ENCODE results near the gene KCNE4.

KCNE4 gene

DNA sequence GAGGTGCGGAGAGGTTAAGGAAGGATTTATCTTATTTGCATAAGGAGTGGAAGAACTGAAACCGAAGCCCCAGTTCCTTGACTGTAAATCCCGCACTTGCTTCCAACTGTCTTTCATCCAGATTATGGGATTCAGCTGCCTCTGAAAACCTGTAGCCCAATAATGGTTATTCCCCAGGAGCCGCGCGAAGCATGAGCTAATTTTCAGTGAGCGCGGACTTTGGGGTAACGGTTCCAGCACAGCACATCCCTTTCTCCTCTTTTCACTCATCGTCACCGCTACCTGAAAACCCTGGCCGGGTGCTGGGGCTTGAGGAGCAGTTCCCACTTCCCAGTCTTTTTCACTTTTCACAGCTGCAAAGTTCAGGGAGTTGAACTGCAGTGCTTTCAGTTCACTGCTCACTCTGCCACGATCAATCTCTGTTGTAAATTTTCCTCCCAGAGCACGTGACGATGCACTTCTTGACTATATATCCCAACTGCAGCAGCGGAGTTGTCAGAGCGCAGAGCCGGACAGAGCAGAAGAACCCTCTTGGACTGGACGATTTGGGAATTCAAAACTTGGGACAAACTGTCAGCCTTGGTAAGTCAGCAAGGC is at the start of gene KCNE4:
Gene KCNE4, plus strand, starts transcription at position 498 of the 597 bp plus-strand sequence. CDS start 641 bp downstream, outside the sequence.
- TF ChIP-seq, protein P1, sequence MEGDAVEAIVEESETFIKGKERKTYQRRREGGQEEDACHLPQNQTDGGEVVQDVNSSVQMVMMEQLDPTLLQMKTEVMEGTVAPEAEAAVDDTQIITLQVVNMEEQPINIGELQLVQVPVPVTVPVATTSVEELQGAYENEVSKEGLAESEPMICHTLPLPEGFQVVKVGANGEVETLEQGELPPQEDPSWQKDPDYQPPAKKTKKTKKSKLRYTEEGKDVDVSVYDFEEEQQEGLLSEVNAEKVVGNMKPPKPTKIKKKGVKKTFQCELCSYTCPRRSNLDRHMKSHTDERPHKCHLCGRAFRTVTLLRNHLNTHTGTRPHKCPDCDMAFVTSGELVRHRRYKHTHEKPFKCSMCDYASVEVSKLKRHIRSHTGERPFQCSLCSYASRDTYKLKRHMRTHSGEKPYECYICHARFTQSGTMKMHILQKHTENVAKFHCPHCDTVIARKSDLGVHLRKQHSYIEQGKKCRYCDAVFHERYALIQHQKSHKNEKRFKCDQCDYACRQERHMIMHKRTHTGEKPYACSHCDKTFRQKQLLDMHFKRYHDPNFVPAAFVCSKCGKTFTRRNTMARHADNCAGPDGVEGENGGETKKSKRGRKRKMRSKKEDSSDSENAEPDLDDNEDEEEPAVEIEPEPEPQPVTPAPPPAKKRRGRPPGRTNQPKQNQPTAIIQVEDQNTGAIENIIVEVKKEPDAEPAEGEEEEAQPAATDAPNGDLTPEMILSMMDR (IDR thresholded peaks at IDR 0.05; ENCODE audit: low read length, missing control alignments), result no peak
- DNase-seq (ENCODE audit: low read depth), result peak; percentile 72
- peak within 1 kb of the TSS; percentile 56 for H3K4me3 ChIP-seq (replicated peaks; ENCODE audit: low read depth, low read length)

GRCh38 chr2:223003191-223003590 is 48.8 kb upstream of the KCNE4 start:
- TF ChIP-seq, protein P1 (IDR thresholded peaks at IDR 0.05; ENCODE audit: low read length, missing control alignments), result no peak
- H3K4me3 ChIP-seq (replicated peaks; ENCODE audit: low read depth, low read length), result no peak overlapping the region
- DNase-seq (ENCODE audit: low read depth), result no peak

DNA sequence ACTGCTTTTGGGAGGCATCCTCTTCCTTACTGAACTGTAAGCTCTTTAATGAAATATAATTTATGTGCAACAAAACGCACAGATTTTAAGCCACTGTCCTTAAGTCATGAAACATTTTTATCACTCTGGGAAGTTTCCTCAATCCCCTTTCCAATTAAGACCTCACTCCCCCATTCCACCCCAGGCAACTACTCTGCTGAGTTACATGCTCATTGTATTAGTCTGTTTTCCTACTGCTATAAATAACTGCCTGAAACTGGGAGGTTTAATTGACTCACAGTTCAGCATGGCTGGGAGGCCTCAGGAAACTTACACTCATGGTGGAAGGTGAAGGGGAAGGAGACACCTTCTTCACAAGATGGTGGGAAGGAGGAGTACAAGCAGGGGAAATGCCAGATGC is 46.5 kb upstream of the KCNE4 start:
- TF ChIP-seq, protein P1 (IDR thresholded peaks at IDR 0.05; ENCODE audit: low read length, missing control alignments), result no peak
- DNase-seq (ENCODE audit: low read depth), result no peak
- no peak overlapping the region for H3K4me3 ChIP-seq (replicated peaks; ENCODE audit: low read depth, low read length)

DNA sequence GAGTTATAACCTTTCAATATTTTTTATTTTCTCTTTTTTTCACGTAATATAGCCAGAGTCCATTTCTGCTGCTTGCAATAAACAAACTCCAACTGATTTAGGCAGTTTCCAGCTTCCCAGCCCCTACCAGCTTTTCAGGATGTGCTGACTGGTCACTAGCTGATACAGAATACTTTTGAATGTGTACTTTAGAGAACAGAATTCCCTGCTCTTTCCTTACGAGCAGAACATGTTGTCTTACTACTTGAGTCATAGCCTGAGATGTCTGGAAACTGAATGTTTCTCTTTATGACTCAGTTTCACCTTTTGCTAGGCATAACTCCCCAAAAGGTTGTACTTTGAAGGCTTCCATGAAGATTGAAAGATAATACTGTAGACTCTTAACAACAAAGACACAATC is 44.5 kb upstream of the KCNE4 start:
- TF ChIP-seq, protein P1 (IDR thresholded peaks at IDR 0.05; ENCODE audit: low read length, missing control alignments), result no peak
- peak; percentile 9 for DNase-seq (ENCODE audit: low read depth)
- no peak overlapping the region for H3K4me3 ChIP-seq (replicated peaks; ENCODE audit: low read depth, low read length)

DNA sequence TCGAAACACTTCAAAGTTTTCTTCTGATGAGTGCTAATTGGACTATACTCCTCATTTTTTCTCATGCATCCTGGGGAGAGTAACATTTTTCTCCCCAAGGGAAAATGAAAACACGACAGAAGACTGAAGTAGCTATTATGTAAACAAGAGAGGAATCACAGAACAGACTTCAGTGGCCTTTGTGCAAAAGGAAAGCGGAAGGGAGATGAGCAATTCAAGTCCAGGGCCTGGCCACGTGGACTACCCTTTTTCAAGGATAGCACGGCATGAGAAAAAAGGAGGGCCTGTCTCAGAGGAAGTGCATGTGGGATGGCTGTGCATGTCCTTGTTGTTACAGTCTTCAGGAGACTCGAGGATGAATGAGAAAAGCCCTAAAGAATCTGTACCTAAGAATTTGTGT is 43.8 kb upstream of the KCNE4 start:
- TF ChIP-seq, protein P1 (IDR thresholded peaks at IDR 0.05; ENCODE audit: low read length, missing control alignments), result no peak
- DNase-seq (ENCODE audit: low read depth), result no peak
- H3K4me3 ChIP-seq (replicated peaks; ENCODE audit: low read depth, low read length), result no peak overlapping the region

GRCh38 chr2:223008956-223009355 is 43.0 kb upstream of the KCNE4 start:
- TF ChIP-seq, protein P1 (IDR thresholded peaks at IDR 0.05; ENCODE audit: low read length, missing control alignments), result no peak
- no peak for DNase-seq (ENCODE audit: low read depth)
- H3K4me3 ChIP-seq (replicated peaks; ENCODE audit: low read depth, low read length), result no peak overlapping the region

- no peak overlapping the region for H3K4me3 ChIP-seq (replicated peaks; ENCODE audit: low read depth, low read length)
- TF ChIP-seq, protein P1 (IDR thresholded peaks at IDR 0.05; ENCODE audit: low read length, missing control alignments), result no peak
- DNase-seq (ENCODE audit: low read depth), result peak; percentile 46
These were observed 41.3 kb upstream of the KCNE4 start for GRCh38 chr2:223010641-223011040.
